ENCODE measurements around the gene KLHL10.
"Not testable (repeated sequence)": the region's sequence is repeated elsewhere in the genome, so short reads cannot be mapped to it uniquely, and the experiment has no call there.

The KLHL10 gene

DNA sequence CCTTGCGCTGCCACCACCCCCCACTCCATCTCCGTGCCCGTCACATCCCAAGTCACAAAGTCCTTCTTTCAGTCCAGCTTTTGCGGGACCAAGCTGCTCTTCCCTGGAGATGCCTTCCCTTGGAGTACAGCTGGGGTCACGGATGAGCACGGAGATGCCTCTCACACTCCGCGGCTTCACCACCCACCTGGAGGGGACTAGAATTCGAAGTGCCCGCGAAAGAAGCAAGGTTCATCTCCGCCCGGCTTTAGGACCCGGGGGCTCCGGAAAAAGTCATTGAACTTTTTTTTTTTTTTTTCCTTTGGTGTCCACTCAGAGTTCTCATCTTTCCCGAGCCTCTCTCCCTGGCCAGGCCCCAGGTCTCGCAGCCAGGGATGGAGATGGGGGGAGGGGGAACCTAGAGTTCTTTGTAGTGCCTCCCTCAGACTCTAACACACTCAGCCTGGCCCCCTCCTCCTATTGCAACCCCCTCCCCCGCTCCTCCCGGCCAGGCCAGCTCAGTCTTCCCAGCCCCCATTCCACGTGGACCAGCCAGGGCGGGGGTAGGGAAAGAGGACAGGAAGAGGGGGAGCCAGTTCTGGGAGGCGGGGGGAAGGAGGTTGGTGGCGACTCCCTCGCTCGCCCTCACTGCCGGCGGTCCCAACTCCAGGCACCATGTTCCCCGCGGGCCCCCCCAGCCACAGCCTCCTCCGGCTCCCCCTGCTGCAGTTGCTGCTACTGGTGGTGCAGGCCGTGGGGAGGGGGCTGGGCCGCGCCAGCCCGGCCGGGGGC is 25.1 kb upstream of the KLHL10 start, which contains the start of gene FKBP10:
FKBP10 (plus strand) TSS at position 624 of the 771 bp plus-strand sequence; CDS start at position 655, 31 bp downstream.
- DNase-seq = peak in 37 of 56 donors; percentile 13 to 72 (median 31)

DNA sequence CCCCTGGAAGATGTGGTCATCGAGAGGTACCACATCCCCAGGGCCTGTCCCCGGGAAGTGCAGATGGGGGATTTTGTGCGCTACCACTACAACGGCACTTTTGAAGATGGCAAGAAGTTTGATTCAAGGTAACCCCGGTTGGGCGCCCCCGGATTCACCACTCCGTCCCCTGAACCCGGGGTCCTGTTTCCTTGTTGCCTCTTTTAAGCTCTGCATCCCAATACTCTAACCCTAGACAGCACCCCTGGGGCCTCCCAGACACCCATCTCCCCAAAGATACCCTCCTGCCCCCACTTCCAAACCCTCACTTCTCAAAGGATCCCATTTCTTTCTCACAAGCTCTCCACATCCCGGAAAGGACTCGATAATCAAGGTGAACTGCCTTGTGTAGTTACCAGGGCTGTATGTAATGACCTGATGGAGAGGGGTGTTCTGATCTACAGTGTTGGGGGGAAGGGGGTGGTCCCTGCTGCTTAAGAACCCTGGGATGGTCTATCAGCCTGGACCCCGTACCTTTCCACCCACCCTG is 24.4 kb upstream of the KLHL10 start:
- no peak for DNase-seq

DNA sequence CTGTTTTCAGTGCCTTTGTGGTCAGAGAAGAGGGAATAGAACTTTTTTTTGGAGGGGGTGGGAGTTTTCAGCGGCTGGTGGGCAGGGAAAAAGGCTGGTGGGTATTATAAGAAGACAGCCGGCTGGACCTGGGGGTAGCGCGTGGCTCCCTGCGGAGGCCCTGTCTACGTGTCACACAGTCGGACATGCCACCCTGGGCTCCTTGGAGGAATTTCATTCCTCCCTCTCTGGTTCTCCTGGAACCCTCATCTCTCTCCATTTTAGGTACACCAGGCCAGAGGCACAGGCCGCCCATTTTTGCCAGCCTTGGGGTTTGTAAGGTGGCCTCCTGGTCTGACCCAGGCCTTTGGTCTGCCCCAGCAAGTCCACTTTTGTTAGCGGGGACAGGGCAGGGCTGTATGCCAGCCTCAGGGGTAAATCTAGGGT is 23.9 kb upstream of the KLHL10 start:
- no peak for DNase-seq

DNA sequence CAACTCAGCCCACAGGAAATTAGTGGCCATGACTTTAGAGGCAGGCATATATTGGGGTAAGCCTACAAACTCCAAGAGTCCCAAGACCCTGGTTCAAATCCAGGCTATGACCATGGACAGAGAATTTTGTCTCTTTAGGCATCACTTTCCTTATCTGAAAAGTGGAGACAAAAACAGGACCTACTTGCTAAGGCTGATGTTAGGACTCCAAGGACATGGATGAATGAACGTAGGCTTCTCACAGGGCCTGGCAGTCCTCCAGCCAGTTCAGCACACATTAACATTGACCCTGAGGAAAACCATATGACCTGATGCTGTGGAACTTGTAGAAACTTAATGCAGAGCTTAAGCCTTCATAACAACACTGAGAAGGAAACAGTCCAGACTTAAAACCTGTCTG is 23.4 kb upstream of the KLHL10 start:
- no peak for DNase-seq

DNA sequence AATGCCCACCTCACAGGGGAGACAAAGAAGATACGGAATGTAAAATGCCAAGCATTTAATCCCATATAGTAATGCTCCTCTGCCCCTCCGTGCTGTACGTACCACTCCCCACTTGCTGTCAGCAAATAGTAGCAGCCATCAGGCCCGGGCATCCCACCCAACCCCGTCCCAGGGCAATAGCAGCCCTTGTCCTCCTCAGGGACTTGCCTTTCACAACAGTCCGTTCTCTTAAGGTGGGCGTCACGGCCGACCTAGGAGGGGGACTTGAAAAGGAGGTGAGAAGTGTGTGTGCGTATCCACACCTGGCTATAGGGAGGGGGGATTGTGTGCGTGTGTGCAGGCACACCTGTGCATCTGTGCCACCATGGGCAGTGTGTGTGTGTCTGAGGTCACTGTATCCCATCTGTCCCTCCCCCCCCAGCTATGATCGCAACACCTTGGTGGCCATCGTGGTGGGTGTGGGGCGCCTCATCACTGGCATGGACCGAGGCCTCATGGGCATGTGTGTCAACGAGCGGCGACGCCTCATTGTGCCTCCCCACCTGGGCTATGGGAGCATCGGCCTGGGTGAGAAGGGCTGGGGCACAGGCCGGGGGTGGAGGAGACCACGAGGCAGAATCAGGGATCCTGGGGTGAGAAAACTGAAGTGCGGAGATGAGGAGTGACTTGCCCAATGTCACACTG is 20.8 kb upstream of the KLHL10 start:
- no peak for DNase-seq

DNA sequence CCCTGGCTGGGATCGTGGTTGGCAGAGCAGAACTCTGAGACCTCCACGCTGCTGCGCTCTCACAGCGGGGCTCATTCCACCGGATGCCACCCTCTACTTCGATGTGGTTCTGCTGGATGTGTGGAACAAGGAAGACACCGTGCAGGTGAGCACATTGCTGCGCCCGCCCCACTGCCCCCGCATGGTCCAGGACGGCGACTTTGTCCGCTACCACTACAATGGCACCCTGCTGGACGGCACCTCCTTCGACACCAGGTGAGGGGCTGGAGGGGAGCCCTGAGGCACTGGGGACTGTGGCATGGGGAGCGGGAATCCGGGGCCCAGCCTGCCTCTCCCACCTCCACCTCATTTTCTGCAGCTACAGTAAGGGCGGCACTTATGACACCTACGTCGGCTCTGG is 19.6 kb upstream of the KLHL10 start:
- DNase-seq = no peak

DNA sequence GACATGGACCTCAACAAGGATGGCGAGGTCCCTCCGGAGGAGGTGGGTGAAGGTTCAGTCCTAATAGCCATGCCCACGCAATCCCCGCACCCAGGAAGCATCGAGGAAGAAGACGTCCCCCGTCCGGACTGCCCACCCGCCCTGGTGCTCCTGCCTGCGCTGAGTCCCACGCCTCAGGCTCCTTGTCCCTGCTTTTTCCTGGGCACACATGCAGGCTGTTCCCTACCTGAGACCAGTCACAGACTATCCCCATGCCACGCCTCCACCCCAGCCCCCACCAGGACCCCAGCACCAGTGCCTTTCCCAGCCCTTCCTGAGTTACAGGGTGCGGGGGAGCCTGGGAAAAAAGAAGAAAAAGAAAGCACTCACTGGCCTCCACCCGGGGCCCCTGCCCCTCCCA is 15.8 kb upstream of the KLHL10 start:
- no peak for DNase-seq

DNA sequence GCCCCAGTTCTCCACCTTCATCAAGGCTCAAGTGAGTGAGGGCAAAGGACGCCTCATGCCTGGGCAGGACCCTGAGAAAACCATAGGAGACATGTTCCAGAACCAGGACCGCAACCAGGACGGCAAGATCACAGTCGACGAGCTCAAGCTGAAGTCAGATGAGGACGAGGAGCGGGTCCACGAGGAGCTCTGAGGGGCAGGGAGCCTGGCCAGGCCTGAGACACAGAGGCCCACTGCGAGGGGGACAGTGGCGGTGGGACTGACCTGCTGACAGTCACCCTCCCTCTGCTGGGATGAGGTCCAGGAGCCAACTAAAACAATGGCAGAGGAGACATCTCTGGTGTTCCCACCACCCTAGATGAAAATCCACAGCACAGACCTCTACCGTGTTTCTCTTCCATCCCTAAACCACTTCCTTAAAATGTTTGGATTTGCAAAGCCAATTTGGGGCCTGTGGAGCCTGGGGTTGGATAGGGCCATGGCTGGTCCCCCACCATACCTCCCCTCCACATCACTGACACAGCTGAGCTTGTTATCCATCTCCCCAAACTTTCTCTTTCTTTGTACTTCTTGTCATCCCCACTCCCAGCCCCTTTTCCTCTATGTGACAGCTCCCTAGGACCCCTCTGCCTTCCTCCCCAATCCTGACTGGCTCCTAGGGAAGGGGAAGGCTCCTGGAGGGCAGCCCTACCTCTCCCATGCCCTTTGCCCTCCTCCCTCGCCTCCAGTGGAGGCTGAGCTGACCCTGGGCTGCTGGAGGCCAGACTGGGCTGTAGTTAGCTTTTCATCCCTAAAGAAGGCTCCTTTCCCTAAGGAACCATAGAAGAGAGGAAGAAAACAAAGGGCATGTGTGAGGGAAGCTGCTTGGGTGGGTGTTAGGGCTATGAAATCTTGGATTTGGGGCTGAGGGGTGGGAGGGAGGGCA is 15.1 kb upstream of the KLHL10 start:
- DNase-seq = no peak

DNA sequence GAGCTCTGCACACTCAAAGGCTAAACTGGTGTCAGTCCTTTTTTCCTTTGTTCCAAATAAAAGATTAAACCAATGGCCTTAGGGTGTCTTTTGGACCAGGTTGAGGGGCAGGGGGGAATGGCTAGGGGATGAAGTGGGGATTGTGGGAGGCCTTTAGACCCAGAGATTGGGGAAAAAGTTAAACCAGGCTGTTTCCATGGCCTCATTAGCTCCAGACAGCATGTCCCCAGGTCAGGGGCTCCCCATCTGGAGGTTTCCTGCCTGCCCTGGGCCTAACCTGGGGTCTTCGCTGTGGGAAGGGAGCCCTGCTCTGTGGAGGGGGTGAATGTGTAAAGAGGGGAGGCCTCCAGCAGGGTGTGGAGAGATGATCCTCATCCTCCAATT is 14.5 kb upstream of the KLHL10 start:
- DNase-seq = no peak

DNA sequence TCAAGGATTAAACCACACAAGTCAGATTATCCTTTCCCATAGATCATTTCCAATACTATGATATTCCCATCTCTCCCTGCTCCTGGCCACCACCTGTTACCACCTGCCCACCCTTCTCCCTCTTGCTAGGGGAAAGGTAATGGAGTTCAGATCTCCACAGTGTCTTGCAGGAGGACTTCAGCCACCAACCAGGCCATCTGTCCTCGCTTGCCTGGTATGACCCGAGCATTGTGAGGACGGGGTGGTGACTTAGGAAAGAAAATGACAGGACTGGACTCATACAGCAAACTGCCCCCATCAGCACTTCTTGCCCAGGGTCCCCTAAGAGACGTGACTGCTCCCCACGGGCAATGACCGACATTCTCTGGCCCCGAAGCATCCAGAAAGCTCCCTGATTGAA is 14.0 kb upstream of the KLHL10 start:
- no peak for DNase-seq

DNA sequence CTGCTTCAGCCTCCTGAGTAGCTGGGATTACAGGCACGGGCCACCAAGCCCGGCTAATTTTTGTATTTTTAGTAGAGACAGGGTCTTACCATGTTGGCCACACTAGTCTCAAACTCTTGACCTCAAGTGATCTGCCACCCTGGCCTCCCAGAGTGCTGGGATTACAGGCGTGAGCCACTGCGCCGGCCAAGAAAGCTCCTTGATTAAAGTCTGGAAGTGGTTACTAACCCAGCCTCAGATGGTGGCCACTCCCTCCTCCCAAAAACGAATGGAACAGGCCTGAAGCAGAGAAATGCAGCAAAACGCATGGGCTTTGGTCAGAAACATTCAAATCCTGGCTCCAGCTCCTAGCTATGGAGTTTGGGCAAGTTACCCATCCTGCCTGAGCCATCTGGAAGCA is 13.5 kb upstream of the KLHL10 start:
- no peak for DNase-seq

DNA sequence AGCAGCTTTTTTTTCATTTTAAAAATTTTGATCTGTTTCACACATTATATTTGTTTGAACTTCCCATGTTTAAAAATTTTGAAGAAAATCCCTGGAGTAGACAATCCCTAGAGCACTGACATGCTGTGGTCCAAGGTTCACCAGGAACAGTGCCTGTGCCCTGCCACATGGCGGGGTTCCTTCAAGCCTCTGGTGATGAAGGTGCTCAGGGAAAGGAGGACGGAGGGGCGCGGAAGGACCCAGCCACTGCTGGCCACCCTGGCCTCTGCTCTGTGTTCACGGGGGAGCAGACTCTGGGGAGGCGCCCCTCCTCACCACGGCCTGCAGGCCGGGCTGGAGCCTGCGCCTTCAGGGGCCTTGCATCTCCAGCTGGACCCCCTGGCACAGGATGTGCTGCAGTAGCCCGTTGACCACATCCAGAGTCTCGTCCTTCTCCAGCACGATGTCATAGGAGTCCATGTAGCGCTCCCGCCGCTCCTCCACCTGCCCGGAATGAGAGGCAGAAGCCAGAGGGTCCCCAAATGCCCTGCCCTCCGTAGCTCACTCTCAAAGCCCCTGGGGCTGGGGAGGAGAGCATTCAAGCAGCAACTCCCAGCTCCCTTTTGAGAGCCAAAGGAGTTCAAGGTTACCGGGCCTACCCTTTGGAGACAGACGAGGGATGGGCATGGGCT is 12.3 kb upstream of the KLHL10 start:
- no peak for DNase-seq

DNA sequence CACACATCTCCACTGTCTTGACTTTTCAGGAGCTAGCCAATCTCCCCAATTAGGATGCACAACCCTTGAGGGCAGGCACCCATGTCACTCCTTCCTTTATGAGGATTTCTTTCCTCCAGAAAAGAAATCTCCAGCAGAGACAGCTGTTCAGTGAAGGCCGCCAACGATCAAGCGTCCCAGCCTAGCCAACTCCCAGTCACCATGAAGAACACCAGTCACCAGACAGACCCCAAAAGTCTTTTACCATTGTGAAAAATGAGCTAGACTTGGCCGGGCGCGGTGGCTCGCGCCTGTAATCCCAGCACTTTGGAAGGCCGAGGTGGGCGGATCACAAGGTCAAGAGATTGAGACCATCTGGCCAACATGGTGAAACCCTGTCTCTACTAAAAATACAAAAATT is 7.7 kb upstream of the KLHL10 start:
- DNase-seq = not testable (repeated sequence)

DNA sequence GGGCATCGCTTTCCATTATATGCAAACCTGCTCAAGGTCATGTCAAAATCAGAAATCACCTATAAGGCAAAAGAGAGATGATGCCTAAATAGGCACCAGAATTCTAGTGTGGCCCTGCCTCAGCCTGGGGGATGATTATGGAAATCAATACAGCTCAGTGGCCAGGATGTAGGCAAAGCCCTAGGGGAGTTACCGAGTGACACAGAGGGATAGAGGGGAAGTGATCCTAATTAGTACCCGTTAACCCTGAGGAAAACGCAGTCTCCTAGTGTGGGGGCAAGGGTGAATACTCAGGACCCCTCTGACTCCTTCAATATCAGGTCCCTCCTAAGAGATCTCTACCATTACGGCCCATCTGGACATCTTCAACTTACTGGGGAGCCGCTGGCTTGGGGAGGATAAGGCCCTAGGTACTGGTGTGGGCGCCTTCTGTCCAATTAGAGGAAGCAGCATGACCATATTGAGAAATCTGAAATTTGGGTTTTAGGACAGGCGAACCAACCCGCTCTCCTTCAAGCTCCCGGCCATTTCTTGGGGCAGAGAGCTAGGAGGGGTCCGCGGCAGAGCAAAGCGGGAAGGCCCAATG is 2.3 kb upstream of the KLHL10 start:
- peak in 2 of 56 donors; percentile 5 to 20 for DNase-seq

DNA sequence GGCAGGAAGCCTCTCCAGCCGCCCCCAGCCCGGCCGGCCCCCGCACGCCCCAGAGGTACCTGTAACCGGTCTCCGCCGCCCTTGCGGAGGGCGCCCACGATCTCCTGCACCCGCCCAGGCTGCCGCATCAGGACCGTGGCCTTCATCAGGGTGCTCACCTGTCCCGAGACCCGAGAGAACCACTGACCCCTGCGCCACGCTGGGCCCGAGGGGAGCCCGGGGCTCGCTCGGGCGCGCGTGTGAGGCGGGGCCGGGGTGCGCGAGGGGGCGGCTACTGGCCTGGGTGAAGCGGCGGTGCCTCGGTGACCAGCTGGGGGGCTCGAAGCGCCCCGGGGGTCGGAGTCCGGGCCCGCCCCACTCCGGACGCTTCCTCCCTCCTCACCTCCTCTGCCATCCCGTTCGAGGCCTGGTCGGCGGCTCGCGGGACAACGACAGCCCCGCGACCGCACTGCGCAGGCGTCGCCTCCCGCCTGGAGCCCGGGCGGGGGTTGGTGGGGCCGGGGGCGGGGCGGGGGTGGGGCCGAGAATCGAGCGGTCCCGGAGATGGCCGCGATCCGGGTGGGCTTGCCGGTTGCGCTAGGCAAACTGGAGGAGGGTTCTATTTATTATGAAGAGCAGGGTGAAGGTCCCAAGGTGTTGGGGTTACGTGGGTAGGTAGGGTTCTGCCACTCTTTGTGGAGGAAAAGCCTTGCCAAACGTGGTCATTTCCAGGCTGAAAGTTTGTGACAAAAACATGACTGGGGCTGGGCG is 1.6 kb upstream of the KLHL10 start, which contains the start of gene NT5C3B:
NT5C3B (minus strand) TSS at position 433 of the 750 bp plus-strand sequence; CDS start at position 394, 39 bp downstream.
- DNase-seq = peak in 47 of 56 donors; percentile 13 to 77 (median 44)

DNA sequence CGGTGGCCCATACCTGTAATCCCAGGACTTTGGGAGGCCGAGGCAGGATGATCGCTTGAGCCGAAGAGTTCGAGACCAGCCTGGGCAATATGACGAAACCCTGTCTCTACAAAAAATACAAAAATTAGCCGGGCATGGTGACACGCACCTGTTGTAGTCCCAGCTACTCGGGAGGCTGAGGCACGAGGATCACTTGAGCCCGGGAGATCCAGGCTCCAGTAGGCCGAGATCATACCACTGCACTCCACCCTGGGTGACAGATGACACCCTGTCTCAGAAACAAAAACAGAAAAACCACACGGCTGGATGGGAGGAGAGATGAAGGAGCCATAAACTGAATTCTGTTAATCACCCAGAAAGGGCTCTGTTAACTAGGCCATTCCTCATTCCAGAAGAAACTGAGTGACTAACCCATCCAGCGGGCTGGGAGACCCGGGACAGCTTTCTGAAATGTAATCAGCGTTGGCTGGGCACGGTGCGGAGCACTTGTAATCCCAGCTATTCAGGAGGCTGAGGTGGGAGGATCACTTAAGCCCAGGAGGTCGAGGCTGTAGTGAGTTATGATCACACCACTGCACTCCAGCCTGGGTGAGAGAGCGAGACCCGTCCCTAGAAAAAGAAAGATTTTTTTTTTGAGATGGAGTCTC is 952 bp upstream of the KLHL10 start:
- DNase-seq = no peak

DNA sequence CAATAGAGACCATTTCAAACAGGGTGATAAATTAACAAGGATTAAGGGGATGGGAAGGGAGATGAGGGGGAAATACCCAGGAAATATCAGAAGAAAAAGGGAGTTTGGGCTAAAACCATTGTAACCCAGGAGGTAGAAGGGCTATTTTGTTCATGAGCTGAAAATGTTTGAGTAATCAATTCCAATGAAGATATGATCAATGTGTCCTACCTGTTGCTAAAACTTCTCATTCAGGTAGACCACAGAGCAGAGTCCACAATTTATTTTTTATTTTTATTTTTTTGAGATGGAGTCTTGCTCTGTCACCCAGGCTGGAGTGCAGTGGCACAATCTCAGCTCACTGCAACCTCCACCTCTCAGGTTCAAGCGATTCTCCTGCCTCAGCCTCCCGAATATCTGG is 1.8 kb downstream of the KLHL10 start:
- not testable (repeated sequence) for DNase-seq

DNA sequence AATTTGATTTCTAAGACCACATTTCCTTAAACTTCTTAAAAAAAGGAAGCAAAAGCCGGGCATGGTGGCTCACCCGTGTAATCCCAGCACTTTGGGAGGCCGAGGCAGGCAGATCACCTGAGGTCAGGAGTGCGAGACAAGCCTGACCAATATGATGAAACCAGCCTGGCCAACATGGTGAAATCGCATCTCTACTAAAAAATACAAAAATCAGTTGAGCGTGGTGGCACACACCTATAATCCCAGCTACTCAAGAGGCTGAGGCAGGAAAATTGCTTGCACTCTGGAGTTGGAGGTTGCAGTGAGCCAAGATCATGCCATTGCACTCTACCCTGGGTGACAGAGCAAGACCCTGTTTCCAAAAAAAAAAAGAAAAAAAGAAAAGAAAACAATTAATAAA is 3.2 kb downstream of the KLHL10 start:
- DNase-seq = not testable (repeated sequence)

DNA sequence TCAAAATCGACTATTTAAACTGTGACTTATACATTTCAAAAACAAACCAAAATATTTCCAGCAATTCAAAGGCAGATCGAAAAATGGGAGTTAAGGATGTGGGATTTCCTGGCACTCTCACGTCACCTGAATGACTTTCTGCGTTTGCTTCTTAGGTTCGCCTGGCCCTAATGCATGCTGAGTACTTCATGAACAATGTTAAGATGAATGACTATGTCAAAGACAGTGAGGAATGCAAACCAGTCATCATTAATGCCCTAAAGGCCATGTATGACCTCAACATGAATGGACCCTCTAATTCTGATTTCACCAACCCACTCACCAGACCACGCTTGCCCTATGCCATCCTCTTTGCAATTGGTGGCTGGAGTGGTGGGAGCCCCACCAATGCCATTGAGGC is 7.3 kb downstream of the KLHL10 start:
- DNase-seq = no peak
